Endothelial cell of umbilical vein (primary cell): ENCODE measurements around the gene CCR3. TPM values are rescaled to one million over a fixed set of nuclear protein-coding genes. Genes with fewer than 3 reads are reported as not detected.

ENCODE experiments used
- BruUV-seq: library from RNA; stranded (reverse); fragments of 400-500 nt; replicated peaks from 2 replicates; lab custom pipeline; 2021; lab: Mats Ljungman, UMichigan
- CTCF ChIA-PET: fragments of 300-600, 350-600 bp; sonication (Branson Sonifier 250); formaldehyde crosslinking; loops from one replicate; lab custom pipeline; 2021; ENCODE audit warnings: antibody characterized with exemption, inconsistent platforms; lab: Charles Lee
- POLR2A ChIA-PET: fragments of 300-600, 350-600 bp; sonication (Branson Sonifier 250); formaldehyde crosslinking; loops from one replicate; lab custom pipeline; 2021; ENCODE audit warnings: antibody characterized with exemption, inconsistent platforms; lab: Charles Lee
- DNase-seq: peaks from one replicate; pipeline ENCODE4 v3.0.0-alpha.2; 2011; ENCODE audit warnings: low read depth, low spot score
- FAIRE-seq: peaks from 2 replicates; lab custom pipeline; 2011; peaks lifted over from hg19 to GRCh38; lab: Jason Lieb, UNC
- H2AFZ ChIP-seq: 2 replicates; pipeline ENCODE4 v1.6.0; 2012; ENCODE audit warnings: low read depth, low read length, control low read depth, inconsistent platforms
- H3K27ac ChIP-seq: 2 replicates; pipeline ENCODE4 v1.5.1; 2011; ENCODE audit warnings: low read depth, mild to moderate bottlenecking, control low read depth, low read length, moderate library complexity; ENCODE audit not compliant: insufficient read depth
- H3K27me3 ChIP-seq, 2 experiments: 2 replicates each; pipeline versions ENCODE4 v1.6.0 to v1.6.1; 2011; ENCODE audit warnings: low read length in 2 of 2, mixed read lengths in 1 of 2; ENCODE audit not compliant: control insufficient read depth in 2 of 2, insufficient read depth in 2 of 2
- H3K36me3 ChIP-seq, 2 experiments: 2 replicates in 1 of 2; 3 replicates in 1 of 2; pipeline ENCODE4 v1.5.1; 2011; ENCODE audit warnings: low read length in 2 of 2, mild to moderate bottlenecking in 1 of 2, moderate library complexity in 1 of 2; ENCODE audit not compliant: control insufficient read depth in 2 of 2, insufficient read depth in 2 of 2; ENCODE audit errors: extremely low read depth in 1 of 2
- H3K4me1 ChIP-seq: 3 replicates; pipeline ENCODE4 v1.5.1; 2011; ENCODE audit warnings: mild to moderate bottlenecking, low read length; ENCODE audit not compliant: control insufficient read depth, insufficient read depth; ENCODE audit errors: extremely low read depth
- H3K4me2 ChIP-seq: 2 replicates; pipeline ENCODE4 v1.6.1; 2011; ENCODE audit warnings: low read length, control low read depth, mixed read lengths; ENCODE audit not compliant: insufficient read depth
- H3K4me3 ChIP-seq, 3 experiments: fragments of 200-600 bp in 1 of 3; sonication (generic), shearing (Covaris generic) in 1 of 3; replicated peaks in 1 of 3; 2 replicates each; pipeline ENCODE4 v1.5.1; 2011 to 2016; ENCODE audit warnings: control low read depth in 3 of 3, low read length in 3 of 3, mild to moderate bottlenecking in 2 of 3, inconsistent platforms in 1 of 3, low read depth in 1 of 3, moderate library complexity in 1 of 3; ENCODE audit not compliant: insufficient read depth in 1 of 3
- H3K79me2 ChIP-seq: 2 replicates; pipeline ENCODE4 v1.6.0; 2012; ENCODE audit warnings: low read length, inconsistent platforms; ENCODE audit not compliant: control insufficient read depth, insufficient read depth
- H3K9ac ChIP-seq: replicated peaks from 2 replicates; pipeline ENCODE3; 2011; ENCODE audit warnings: low read length, control low read depth; ENCODE audit not compliant: insufficient read depth; ENCODE audit errors: extremely low read depth
- H3K9me1 ChIP-seq: replicated peaks from 3 replicates; pipeline ENCODE4 v1.6.0; 2011; ENCODE audit warnings: mild to moderate bottlenecking, low read length; ENCODE audit not compliant: control insufficient read depth, insufficient read depth; ENCODE audit errors: extremely low read depth
- H3K9me3 ChIP-seq: replicated peaks from 2 replicates; pipeline ENCODE4 v1.5.1; 2012; ENCODE audit warnings: low read length, inconsistent platforms; ENCODE audit not compliant: control insufficient read depth, insufficient read depth
- H4K20me1 ChIP-seq: replicated peaks from 2 replicates; pipeline ENCODE3; 2011; ENCODE audit warnings: mild to moderate bottlenecking, low read length; ENCODE audit not compliant: control insufficient read depth, insufficient read depth; ENCODE audit errors: extremely low read depth
- CTCF ChIP-seq, 2 donors: IDR thresholded peaks; 1 replicate in 1 of 2; 2 replicates in 1 of 2; pipeline ENCODE4 v1.5.1; 2011; ENCODE audit warnings: low read length in 2 of 2, mild to moderate bottlenecking in 2 of 2, moderate library complexity in 2 of 2, control low read depth in 1 of 2, inconsistent platforms in 1 of 2, low read depth in 1 of 2; ENCODE audit not compliant: insufficient read depth in 1 of 2; ENCODE audit errors: extremely low read depth in 1 of 2
- EZH2 ChIP-seq: IDR thresholded peaks from 2 replicates; pipeline ENCODE4 v1.6.1; 2012; ENCODE audit warnings: borderline replicate concordance, low read depth, mild to moderate bottlenecking, moderate library complexity, low read length, inconsistent platforms; ENCODE audit not compliant: severe bottlenecking
- FOS ChIP-seq: IDR thresholded peaks from 2 replicates; pipeline ENCODE4 v1.6.1; 2011; ENCODE audit warnings: mild to moderate bottlenecking, low read length, moderate library complexity, borderline replicate concordance; ENCODE audit not compliant: insufficient read depth
- GATA2 ChIP-seq: IDR thresholded peaks from 2 replicates; pipeline ENCODE4 v1.7.0; 2011; ENCODE audit warnings: low read depth, mild to moderate bottlenecking, moderate library complexity, mixed read lengths, low read length; ENCODE audit not compliant: insufficient read length, insufficient read depth
- JUN ChIP-seq: IDR thresholded peaks from 2 replicates; pipeline ENCODE4 v1.6.1; 2011; ENCODE audit warnings: borderline replicate concordance, low read depth; ENCODE audit not compliant: insufficient read length, insufficient read depth
- MYC ChIP-seq: IDR thresholded peaks from one replicate; pipeline ENCODE4 v1.6.1; 2011; ENCODE audit warnings: mild to moderate bottlenecking, low read depth, low read length
- POLR2A ChIP-seq: IDR thresholded peaks from 2 replicates; pipeline ENCODE4 v1.6.1; 2012; ENCODE audit warnings: low read depth, mild to moderate bottlenecking, control low read depth, low read length
- POLR2AphosphoS5 ChIP-seq: IDR thresholded peaks from 2 replicates; pipeline ENCODE4 v1.6.1; 2012; ENCODE audit warnings: low read depth, mild to moderate bottlenecking, control low read depth, low read length, moderate library complexity; ENCODE audit not compliant: insufficient read depth
- dilution Hi-C: fragments of 300-500 bp; cut with MboI; formaldehyde crosslinking; loops from one replicate; pipeline ENCODE4 v1.15.0; 2019; ENCODE audit warnings: low sequenced_read_pairs; ENCODE audit not compliant: extremely low pct_ligation_motif_present
- intact Hi-C: fragments of 100-400 bp; cut with micrococcal nuclease; formaldehyde crosslinking; loops from one replicate; pipeline ENCODE4 v1.10.0; 2022
- polyA plus RNA-seq, 4 experiments: library from polyadenylated mRNA; depleted of rRNA in 3 of 4; stranded (reverse) in 3 of 4; unstranded in 1 of 4; fragments of >200 nt; gene quantifications; 2 replicates each; pipeline versions ENCODE4 v1.2.1 to v1.2.3, GENCODE V29; 2011 to 2012; ENCODE audit warnings: missing spikeins in 1 of 4
- total RNA-seq: library from RNA; stranded (reverse); gene quantifications from 2 replicates; pipeline ENCODE4 v1.2.3, GENCODE V29; 2021
- TF ChIP-seq, protein P1 (sequence below): IDR thresholded peaks from 2 replicates; pipeline ENCODE4 v1.6.1; 2011; ENCODE audit not compliant: insufficient read depth, insufficient read length

Gene CCR3
- total and polyA plus RNA-seq, 2 donors (not counting 3 experiments of a cell fraction or from before 2014, with no cell fraction given) = not detected

DNA sequence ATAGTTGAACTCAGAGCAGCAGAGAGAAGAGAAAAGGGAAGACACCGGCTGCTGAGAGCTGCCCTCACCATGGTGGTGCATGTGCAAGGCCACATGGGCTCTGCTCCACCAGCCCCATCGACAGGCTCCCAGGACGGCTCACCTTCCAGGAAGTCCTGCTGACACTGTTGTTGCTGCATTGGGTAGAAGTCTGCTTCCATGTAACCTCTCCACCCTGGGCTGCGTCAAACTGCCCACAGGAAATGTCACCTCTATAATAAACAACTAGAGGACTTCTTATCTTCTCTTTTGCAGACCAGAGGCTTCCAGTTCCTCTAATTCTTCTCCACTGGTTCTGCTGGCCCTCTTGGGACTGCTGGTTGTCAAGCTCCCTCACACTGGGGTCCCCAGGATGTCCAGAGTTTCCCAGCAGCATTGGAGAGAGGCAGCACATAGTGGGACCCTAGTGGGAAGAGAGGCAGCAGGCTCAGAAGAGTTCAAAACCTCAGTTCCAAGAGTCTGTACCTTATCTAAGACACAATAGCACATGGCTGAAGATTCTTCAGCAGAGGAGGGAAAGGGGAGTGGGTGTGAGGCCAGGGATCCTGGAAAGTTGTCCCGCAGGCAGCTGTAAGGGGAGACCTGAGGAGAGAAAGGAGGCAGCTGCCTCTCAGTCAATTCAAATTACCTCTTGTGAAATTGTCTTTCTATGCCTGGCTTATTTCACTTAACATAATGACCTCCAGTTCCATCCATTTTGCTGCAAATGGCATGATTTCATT lies 5.8 kb upstream of the CCR3 start:
- no peaks in the 10 kb centered on the region for H3K4me1 ChIP-seq
- no peaks in the 10 kb centered on the region for H3K79me2 ChIP-seq
- H3K36me3 ChIP-seq = no peaks in the 10 kb centered on the region
- no peak overlapping the region for H3K9ac ChIP-seq
- DNase-seq (no peak), FAIRE-seq (no peak)
- no peak overlapping the region for H3K4me2 ChIP-seq
- H3K9me1 ChIP-seq = no peaks in the 10 kb centered on the region
- no peak overlapping the region for H3K4me3 ChIP-seq
- H3K27me3 ChIP-seq = peaks cover 0 to 3% of the 10 kb centered on the region in 2 experiments
- ChIA-PET CTCF (no interaction called here), POLR2A (no interaction called here)
- H3K27ac ChIP-seq = no peak overlapping the region
- no peaks in the 10 kb centered on the region for H3K9me3 ChIP-seq
- no peaks in the 10 kb centered on the region for H4K20me1 ChIP-seq
- TF ChIP-seq POLR2A (no peak), MYC (no peak), JUN (no peak), EZH2 (no peak), POLR2AphosphoS5 (no peak), CTCF (IDR thresholded peaks at IDR 0.05; ENCODE audit: extremely low read depth in 1 of 2, insufficient read depth in 1 of 2, low read depth in 1 of 2, low read length in 2 of 2) (no peak), GATA2 (no peak), FOS (no peak)
- TF ChIP-seq, protein P1, sequence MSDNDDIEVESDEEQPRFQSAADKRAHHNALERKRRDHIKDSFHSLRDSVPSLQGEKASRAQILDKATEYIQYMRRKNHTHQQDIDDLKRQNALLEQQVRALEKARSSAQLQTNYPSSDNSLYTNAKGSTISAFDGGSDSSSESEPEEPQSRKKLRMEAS = no peak
- intact Hi-C loops = no loop called here
- no peak overlapping the region for H2AFZ ChIP-seq
- no TSS peak for BruUV-seq
- dilution Hi-C loops = no loop called here
